ENCODE results near the gene MYO10.

The MYO10 gene

GRCh38 chr5:16934677-16935153, 1.4 kb downstream of the MYO10 start:
- no peak for TF ChIP-seq YY1 (IDR thresholded peaks at IDR 0.05; ENCODE audit: low read depth)
- no peak for TF ChIP-seq TAF1 (IDR thresholded peaks at IDR 0.05; ENCODE audit: low read depth)
- no peak for TF ChIP-seq NFIC (IDR thresholded peaks at IDR 0.05)
- TF ChIP-seq FOXM1 (IDR thresholded peaks at IDR 0.05; ENCODE audit: borderline replicate concordance, low read depth): no peak
- TF ChIP-seq EP300 (IDR thresholded peaks at IDR 0.05; ENCODE audit: borderline replicate concordance): no peak
- TF ChIP-seq CEBPB (IDR thresholded peaks at IDR 0.05): no peak
- TF ChIP-seq RAD21 (IDR thresholded peaks at IDR 0.05; ENCODE audit: low read depth): no peak

- TF ChIP-seq TCF12 (IDR thresholded peaks at IDR 0.05; ENCODE audit: low read depth) (no peak), RAD21 (IDR thresholded peaks at IDR 0.05; ENCODE audit: low read depth) (peak; percentile 51)
Observed at GRCh38 chr5:16934123-16934522, 2.0 kb downstream of the MYO10 start.

GRCh38 chr5:16933337-16933736, 2.8 kb downstream of the MYO10 start:
- TF ChIP-seq TEAD4 (IDR thresholded peaks at IDR 0.05) (no peak), REST (IDR thresholded peaks at IDR 0.05; ENCODE audit: low read depth) (no peak), FOXM1 (IDR thresholded peaks at IDR 0.05; ENCODE audit: borderline replicate concordance, low read depth) (no peak), NFIC (IDR thresholded peaks at IDR 0.05) (no peak), TAF1 (IDR thresholded peaks at IDR 0.05; ENCODE audit: low read depth) (no peak), ZBTB7A (IDR thresholded peaks at IDR 0.05; ENCODE audit: low read depth) (no peak), USF1 (IDR thresholded peaks at IDR 0.05) (no peak), CREB1 (IDR thresholded peaks at IDR 0.05; ENCODE audit: low read depth) (no peak), MAX (IDR thresholded peaks at IDR 0.05) (no peak), EGR1 (IDR thresholded peaks at IDR 0.05) (no peak), EP300 (IDR thresholded peaks at IDR 0.05; ENCODE audit: borderline replicate concordance) (no peak), YY1 (IDR thresholded peaks at IDR 0.05; ENCODE audit: low read depth) (no peak), RAD21 (IDR thresholded peaks at IDR 0.05; ENCODE audit: low read depth) (no peak), CEBPB (IDR thresholded peaks at IDR 0.05) (no peak), TCF12 (IDR thresholded peaks at IDR 0.05; ENCODE audit: low read depth) (no peak)

GRCh38 chr5:16932401-16932800, 3.7 kb downstream of the MYO10 start:
- TF ChIP-seq EP300 (IDR thresholded peaks at IDR 0.05; ENCODE audit: borderline replicate concordance): no peak
- no peak for TF ChIP-seq ZBTB7A (IDR thresholded peaks at IDR 0.05; ENCODE audit: low read depth)

GRCh38 chr5:16931334-16932110, 4.6 kb downstream of the MYO10 start:
- no peak for TF ChIP-seq RAD21 (IDR thresholded peaks at IDR 0.05; ENCODE audit: low read depth)

- TF ChIP-seq MAX (IDR thresholded peaks at IDR 0.05): no peak
- no peak for TF ChIP-seq CEBPB (IDR thresholded peaks at IDR 0.05)
- TF ChIP-seq RAD21 (IDR thresholded peaks at IDR 0.05; ENCODE audit: low read depth): no peak
- no peak for TF ChIP-seq NFIC (IDR thresholded peaks at IDR 0.05)
- TF ChIP-seq TAF1 (IDR thresholded peaks at IDR 0.05; ENCODE audit: low read depth): no peak
- TF ChIP-seq CREB1 (IDR thresholded peaks at IDR 0.05; ENCODE audit: low read depth): no peak
- no peak for TF ChIP-seq USF1 (IDR thresholded peaks at IDR 0.05)
- no peak for TF ChIP-seq FOXM1 (IDR thresholded peaks at IDR 0.05; ENCODE audit: borderline replicate concordance, low read depth)
Observed at GRCh38 chr5:16930496-16930895, 5.6 kb downstream of the MYO10 start.

- TF ChIP-seq MAX (IDR thresholded peaks at IDR 0.05) (no peak), TCF12 (IDR thresholded peaks at IDR 0.05; ENCODE audit: low read depth) (no peak), NFIC (IDR thresholded peaks at IDR 0.05) (no peak), EP300 (IDR thresholded peaks at IDR 0.05; ENCODE audit: borderline replicate concordance) (no peak), USF1 (IDR thresholded peaks at IDR 0.05) (no peak), EGR1 (IDR thresholded peaks at IDR 0.05) (no peak), REST (IDR thresholded peaks at IDR 0.05; ENCODE audit: low read depth) (no peak), YY1 (IDR thresholded peaks at IDR 0.05; ENCODE audit: low read depth) (no peak)
Observed at GRCh38 chr5:16929831-16930230, 6.3 kb downstream of the MYO10 start.
